Natural killer cell (primary cell): Measurements from ENCODE around the gene LZTR1. TPM values are rescaled to one million over a fixed set of nuclear protein-coding genes. Genes with fewer than 3 reads are reported as not detected.
"Not testable (repeated sequence)": the region's sequence is repeated elsewhere in the genome, so short reads cannot be mapped to it uniquely, and the experiment has no call there.

Experiments
- ATAC-seq, 3 donors: fragments of 150-1000 bp in 2 of 3; fragments of 200-7000 bp in 1 of 3; cut with Tn5 transposase; 1 replicate in 1 of 3; 2 replicates in 2 of 3; pipeline ENCODE4 v1.10.0; 2021; ENCODE audit warnings: mild to moderate bottlenecking in 2 of 3, moderate library complexity in 2 of 3
- DNase-seq, 2 donors: peaks; one replicate each; pipeline versions ENCODE4 v3.0.0 to v3.0.0-alpha.2; 2013 to 2021; ENCODE audit warnings: mixed read lengths in 1 of 2
- H3K27ac ChIP-seq: one replicate; pipeline ENCODE4 v1.5.1; 2013; ENCODE audit warnings: mild to moderate bottlenecking, low read length
- H3K27me3 ChIP-seq: one replicate; pipeline ENCODE4 v1.6.1; 2013; ENCODE audit warnings: low read length; ENCODE audit not compliant: control insufficient read depth, insufficient read depth
- H3K36me3 ChIP-seq: one replicate; pipeline ENCODE4 v1.6.1; 2013; ENCODE audit warnings: low read length; ENCODE audit not compliant: control insufficient read depth, insufficient read depth
- H3K4me1 ChIP-seq: one replicate; pipeline ENCODE4 v1.6.1; 2013; ENCODE audit warnings: low read length; ENCODE audit not compliant: control insufficient read depth, insufficient read depth
- H3K4me3 ChIP-seq: one replicate; pipeline ENCODE4 v1.5.1; 2013; ENCODE audit warnings: low read length
- H3K9me3 ChIP-seq: one replicate; pipeline ENCODE4 v1.6.1; 2013; ENCODE audit warnings: low read length; ENCODE audit not compliant: control insufficient read depth, insufficient read depth
- H3K27ac Mint-ChIP-seq, 2 donors: one replicate each; pipeline ENCODE4 v1.8.0; 2022; ENCODE audit warnings: mild to moderate bottlenecking in 2 of 2, mixed read lengths in 2 of 2, moderate library complexity in 1 of 2
- H3K27me3 Mint-ChIP-seq, 2 donors: one replicate each; pipeline ENCODE4 v1.8.0; 2022; ENCODE audit warnings: low read depth in 2 of 2, mixed read lengths in 2 of 2
- H3K36me3 Mint-ChIP-seq: one replicate; pipeline ENCODE4 v1.8.0; 2022; ENCODE audit warnings: mixed read lengths
- H3K4me1 Mint-ChIP-seq, 2 donors: one replicate each; pipeline ENCODE4 v1.8.0; 2022; ENCODE audit warnings: mixed read lengths in 2 of 2
- H3K4me3 Mint-ChIP-seq: one replicate; pipeline ENCODE4 v1.8.0; 2022; ENCODE audit warnings: mild to moderate bottlenecking, moderate library complexity, mixed read lengths
- H3K9me3 Mint-ChIP-seq, 2 donors: one replicate each; pipeline ENCODE4 v1.8.0; 2022; ENCODE audit warnings: mixed read lengths in 2 of 2
- WGBS: methylation state at CpG from one replicate; pipeline ENCODE4 v1.1.7; 2013; ENCODE audit warnings: missing lambda C conversion rate; ENCODE audit not compliant: insufficient coverage; 5-methylcytosine and 5-hydroxymethylcytosine counted together
- intact Hi-C: fragments of 100-400 bp; cut with micrococcal nuclease; formaldehyde crosslinking; loops from one replicate; pipeline ENCODE4 v1.14.2; 2022
- total RNA-seq, 4 donors: library from RNA; stranded (reverse); fragments of 120-200 nt in 1 of 4; gene quantifications; one replicate each; pipeline versions ENCODE4 v1.2.3 to v1.2.4, GENCODE V29; 2013 to 2022
- TF ChIP-seq, protein P1 (sequence below): fragments of 200-600 bp; IDR thresholded peaks from one replicate; pipeline ENCODE4 v1.8.0; 2022; ENCODE audit warnings: antibody characterized with exemption

Gene LZTR1
- total RNA-seq, 3 donors from 2014 or later (not counting 1 experiment from before 2014, with no cell fraction given) = 71.9 to 85.0 (median 82.0) TPM

DNA sequence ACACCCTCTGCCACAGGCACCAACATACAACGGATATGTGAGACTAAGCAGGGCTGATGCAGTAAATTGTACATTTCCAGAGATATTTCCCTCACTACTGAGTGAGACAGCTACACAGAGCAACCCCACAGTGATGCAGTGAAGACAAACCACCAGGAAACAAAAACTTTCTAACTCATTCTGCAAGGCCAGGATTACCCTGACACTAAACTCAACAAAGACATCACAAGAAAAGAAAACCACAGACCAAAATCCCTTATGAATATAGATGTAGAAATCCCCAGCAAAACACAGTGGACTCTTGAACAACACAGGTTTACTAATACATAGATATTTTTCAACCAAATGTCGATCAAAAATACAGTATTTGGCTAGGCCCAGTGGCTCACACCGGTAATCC lies 51.8 kb downstream of the LZTR1 start:
- no peaks in the 10 kb centered on the region for H3K9me3 ChIP-seq
- WGBS = 69% methylated on average over 3 of the region's 3 CpGs
- TF ChIP-seq, protein P1, sequence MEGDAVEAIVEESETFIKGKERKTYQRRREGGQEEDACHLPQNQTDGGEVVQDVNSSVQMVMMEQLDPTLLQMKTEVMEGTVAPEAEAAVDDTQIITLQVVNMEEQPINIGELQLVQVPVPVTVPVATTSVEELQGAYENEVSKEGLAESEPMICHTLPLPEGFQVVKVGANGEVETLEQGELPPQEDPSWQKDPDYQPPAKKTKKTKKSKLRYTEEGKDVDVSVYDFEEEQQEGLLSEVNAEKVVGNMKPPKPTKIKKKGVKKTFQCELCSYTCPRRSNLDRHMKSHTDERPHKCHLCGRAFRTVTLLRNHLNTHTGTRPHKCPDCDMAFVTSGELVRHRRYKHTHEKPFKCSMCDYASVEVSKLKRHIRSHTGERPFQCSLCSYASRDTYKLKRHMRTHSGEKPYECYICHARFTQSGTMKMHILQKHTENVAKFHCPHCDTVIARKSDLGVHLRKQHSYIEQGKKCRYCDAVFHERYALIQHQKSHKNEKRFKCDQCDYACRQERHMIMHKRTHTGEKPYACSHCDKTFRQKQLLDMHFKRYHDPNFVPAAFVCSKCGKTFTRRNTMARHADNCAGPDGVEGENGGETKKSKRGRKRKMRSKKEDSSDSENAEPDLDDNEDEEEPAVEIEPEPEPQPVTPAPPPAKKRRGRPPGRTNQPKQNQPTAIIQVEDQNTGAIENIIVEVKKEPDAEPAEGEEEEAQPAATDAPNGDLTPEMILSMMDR = no peak
- Mint-ChIP-seq H3K4me3 (no peak overlapping the region), H3K27me3 (peaks cover 10 to 26% of the 10 kb centered on the region in 2 donors), H3K36me3 (no peaks in the 10 kb centered on the region), H3K9me3 (no peaks in the 10 kb centered on the region), H3K4me1 (peaks cover 0 to 4% of the 10 kb centered on the region in 2 donors), H3K27ac (no peak overlapping the region)
- DNase-seq (no peak), ATAC-seq (no peak)
- H3K27ac ChIP-seq = no peak overlapping the region
- H3K4me1 ChIP-seq = peaks cover 9% of the 10 kb centered on the region
- H3K27me3 ChIP-seq = peaks cover 6% of the 10 kb centered on the region
- no peaks in the 10 kb centered on the region for H3K36me3 ChIP-seq
- intact Hi-C loops = no loop called here
- no peak overlapping the region for H3K4me3 ChIP-seq

DNA sequence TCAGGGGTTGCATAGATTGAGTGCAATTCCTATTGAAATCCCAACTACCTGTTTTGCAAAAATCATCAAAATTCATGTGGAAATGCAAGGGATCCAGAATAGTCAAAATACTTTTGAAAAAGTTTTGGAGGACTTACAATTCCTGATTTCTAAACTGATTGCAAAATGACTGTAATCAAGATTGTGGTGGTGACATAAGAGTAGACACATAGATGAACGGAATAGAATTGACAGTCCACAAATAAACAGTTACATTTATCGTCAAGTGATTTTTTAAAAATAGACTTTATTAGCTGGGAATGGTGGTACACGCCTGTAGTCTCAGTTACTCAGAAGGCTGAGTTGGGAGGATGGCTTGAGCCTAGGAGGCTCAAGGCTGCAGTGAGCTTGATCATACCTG lies 52.9 kb downstream of the LZTR1 start:
- H3K9me3 ChIP-seq = no peaks in the 10 kb centered on the region
- H3K36me3 Mint-ChIP-seq = no peaks in the 10 kb centered on the region
- intact Hi-C loops = no loop called here
- peaks cover 6% of the 10 kb centered on the region for H3K27me3 ChIP-seq
- no peak overlapping the region for H3K27ac Mint-ChIP-seq
- ATAC-seq = no peak
- WGBS = 85% methylated on average over 2 of the region's 3 CpGs
- peaks cover 9% of the 10 kb centered on the region for H3K4me1 ChIP-seq
- H3K36me3 ChIP-seq = no peaks in the 10 kb centered on the region
- H3K27ac ChIP-seq = no peak overlapping the region
- H3K4me3 Mint-ChIP-seq = no peak overlapping the region
- TF ChIP-seq, protein P1 = no peak
- peaks cover 0 to 4% of the 10 kb centered on the region in 2 donors for H3K4me1 Mint-ChIP-seq
- no peak for DNase-seq
- H3K4me3 ChIP-seq = no peak overlapping the region
- H3K9me3 Mint-ChIP-seq = no peaks in the 10 kb centered on the region
- H3K27me3 Mint-ChIP-seq = peaks cover 10 to 29% of the 10 kb centered on the region in 2 donors

DNA sequence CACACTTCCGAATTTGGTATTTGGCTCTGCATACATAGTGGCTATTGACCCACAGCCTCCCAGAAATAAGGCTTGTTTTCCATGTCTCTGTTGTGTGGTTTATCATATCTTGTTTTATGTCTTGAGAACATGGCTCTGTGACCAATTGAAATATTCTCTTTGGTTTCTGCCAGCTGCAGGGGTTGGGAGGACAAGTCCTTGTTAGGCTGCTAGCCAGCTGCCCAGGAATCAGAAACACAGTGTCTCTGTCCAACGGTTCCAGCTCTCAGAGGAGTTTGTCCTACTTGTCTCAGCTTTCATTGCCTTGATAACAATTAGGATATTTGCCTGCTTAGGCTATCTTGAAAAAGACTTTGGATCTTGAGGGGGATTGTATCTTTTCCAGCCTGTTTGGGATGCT lies 56.3 kb downstream of the LZTR1 start:
- Histone ChIP-seq H3K4me1 (no peaks in the 10 kb centered on the region), H3K27ac (no peak overlapping the region), H3K9me3 (no peaks in the 10 kb centered on the region), H3K4me3 (no peak overlapping the region), H3K27me3 (no peaks in the 10 kb centered on the region), H3K36me3 (no peaks in the 10 kb centered on the region)
- no peak for DNase-seq
- no peaks in the 10 kb centered on the region for H3K9me3 Mint-ChIP-seq
- ATAC-seq = no peak
- intact Hi-C loops = no loop called here
- H3K27me3 Mint-ChIP-seq = peaks cover 9 to 15% of the 10 kb centered on the region in 2 donors
- H3K4me3 Mint-ChIP-seq = no peak overlapping the region
- TF ChIP-seq, protein P1 = no peak
- 74% methylated on average over 2 of the region's 2 CpGs for WGBS
- H3K4me1 Mint-ChIP-seq = peaks cover 2 to 7% of the 10 kb centered on the region in 2 donors
- no peak overlapping the region for H3K27ac Mint-ChIP-seq
- H3K36me3 Mint-ChIP-seq = no peaks in the 10 kb centered on the region

DNA sequence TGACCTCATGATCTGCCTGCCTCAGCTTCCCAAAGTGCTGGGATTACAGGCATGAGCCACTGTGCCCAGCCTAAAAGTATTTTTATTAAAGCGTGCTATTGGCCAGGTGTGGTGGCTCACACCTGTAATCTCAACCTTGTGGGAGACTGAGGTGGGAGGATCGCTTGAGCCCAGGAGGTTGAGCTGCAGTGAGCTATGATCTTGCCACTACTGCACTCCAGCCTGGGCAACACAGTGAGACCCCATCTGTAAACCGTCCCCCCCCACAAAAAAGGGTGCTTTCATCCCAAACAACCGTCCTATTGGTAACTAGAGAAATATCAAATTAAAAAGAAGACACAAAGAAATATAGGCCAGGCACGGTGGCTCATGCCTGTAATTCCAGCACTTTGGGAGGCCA lies 57.1 kb downstream of the LZTR1 start:
- WGBS = 92% methylated on average over 3 of the region's 5 CpGs
- DNase-seq, H3K4me3 ChIP-seq, H3K9me3 ChIP-seq, ATAC-seq, H3K4me3 Mint-ChIP-seq, H3K9me3 Mint-ChIP-seq, H3K27ac ChIP-seq, intact Hi-C loops, H3K4me1 ChIP-seq, H3K36me3 Mint-ChIP-seq, H3K27me3 ChIP-seq, H3K36me3 ChIP-seq, H3K27ac Mint-ChIP-seq: not testable (repeated sequence)
- peaks cover 5 to 14% of the 10 kb centered on the region in 2 donors for H3K4me1 Mint-ChIP-seq
- peaks cover 15 to 17% of the 10 kb centered on the region in 2 donors for H3K27me3 Mint-ChIP-seq
